ENCODE data around the gene POMGNT2.

DNA sequence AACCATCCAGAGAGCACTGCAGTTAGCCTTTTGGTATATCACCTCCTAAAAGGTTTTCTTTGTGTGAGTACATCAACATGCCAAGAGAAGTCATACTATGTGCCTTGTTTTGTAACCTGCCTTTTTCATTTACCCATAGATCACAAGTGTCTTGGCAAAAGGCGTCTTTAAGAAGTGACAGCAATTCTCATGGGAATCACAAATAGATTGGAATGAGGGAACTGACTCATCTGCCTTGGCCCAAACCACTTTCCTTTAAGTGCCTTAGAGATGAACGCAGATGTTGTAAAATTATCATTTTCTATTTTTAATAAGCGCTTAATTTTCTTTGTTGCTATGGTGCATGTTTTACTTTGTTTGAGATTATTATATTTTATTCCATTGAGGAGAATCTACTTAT is 20.7 kb upstream of the POMGNT2 start:
- TF ChIP-seq, protein P1, sequence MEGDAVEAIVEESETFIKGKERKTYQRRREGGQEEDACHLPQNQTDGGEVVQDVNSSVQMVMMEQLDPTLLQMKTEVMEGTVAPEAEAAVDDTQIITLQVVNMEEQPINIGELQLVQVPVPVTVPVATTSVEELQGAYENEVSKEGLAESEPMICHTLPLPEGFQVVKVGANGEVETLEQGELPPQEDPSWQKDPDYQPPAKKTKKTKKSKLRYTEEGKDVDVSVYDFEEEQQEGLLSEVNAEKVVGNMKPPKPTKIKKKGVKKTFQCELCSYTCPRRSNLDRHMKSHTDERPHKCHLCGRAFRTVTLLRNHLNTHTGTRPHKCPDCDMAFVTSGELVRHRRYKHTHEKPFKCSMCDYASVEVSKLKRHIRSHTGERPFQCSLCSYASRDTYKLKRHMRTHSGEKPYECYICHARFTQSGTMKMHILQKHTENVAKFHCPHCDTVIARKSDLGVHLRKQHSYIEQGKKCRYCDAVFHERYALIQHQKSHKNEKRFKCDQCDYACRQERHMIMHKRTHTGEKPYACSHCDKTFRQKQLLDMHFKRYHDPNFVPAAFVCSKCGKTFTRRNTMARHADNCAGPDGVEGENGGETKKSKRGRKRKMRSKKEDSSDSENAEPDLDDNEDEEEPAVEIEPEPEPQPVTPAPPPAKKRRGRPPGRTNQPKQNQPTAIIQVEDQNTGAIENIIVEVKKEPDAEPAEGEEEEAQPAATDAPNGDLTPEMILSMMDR (IDR thresholded peaks at IDR 0.05; ENCODE audit: insufficient read depth, low read depth, low read length): no peak
- TF ChIP-seq EZH2 (IDR thresholded peaks at IDR 0.05; ENCODE audit: insufficient read depth, low read length): no peak

Measured in astrocyte (in vitro differentiated cells and primary cell).